Muscle layer of duodenum (tissue), 2 donors: ENCODE results near the gene AK6.

Experiments used
- H3K27ac ChIP-seq: one replicate; pipeline ENCODE4 v1.7.0; 2013; ENCODE audit warnings: mild to moderate bottlenecking, low read length
- H3K27me3 ChIP-seq: one replicate; pipeline ENCODE4 v1.7.0; 2013; ENCODE audit warnings: low read depth, mild to moderate bottlenecking, control low read depth, low read length
- H3K36me3 ChIP-seq, 2 donors: one replicate each; pipeline ENCODE4 v1.7.0; 2013; ENCODE audit warnings: low read length in 2 of 2, control low read depth in 1 of 2, mild to moderate bottlenecking in 1 of 2; ENCODE audit not compliant: insufficient read depth in 2 of 2, control insufficient read depth in 1 of 2
- H3K4me1 ChIP-seq, 2 donors: one replicate each; pipeline ENCODE4 v1.7.0; 2013; ENCODE audit warnings: low read length in 2 of 2, mild to moderate bottlenecking in 2 of 2, control low read depth in 1 of 2, moderate library complexity in 1 of 2; ENCODE audit not compliant: insufficient read depth in 2 of 2, control insufficient read depth in 1 of 2
- H3K4me3 ChIP-seq, 2 donors: one replicate each; pipeline ENCODE4 v1.7.0; 2013; ENCODE audit warnings: low read length in 2 of 2, low read depth in 1 of 2, mild to moderate bottlenecking in 1 of 2
- H3K9me3 ChIP-seq, 2 donors: one replicate each; pipeline ENCODE4 v1.7.0; 2013; ENCODE audit warnings: low read length in 2 of 2, control low read depth in 1 of 2, mild to moderate bottlenecking in 1 of 2; ENCODE audit not compliant: control insufficient read depth in 1 of 2
- donor health status: healthy.

Gene AK6

GRCh38 chr5:69369340-69370121 lies at the start of gene AK6, which contains the start of the genes RAD17 and TAF9:
AK6 (minus strand) TSS chr5:69369520; CDS start chr5:69369490, 30 bp downstream.
RAD17 (plus strand) TSS chr5:69369818; CDS start chr5:69372209, 2,391 bp downstream.
TAF9 (minus strand) TSS chr5:69369520; CDS start chr5:69365737, 3,783 bp downstream.
- H3K27me3 ChIP-seq = no peaks in the 10 kb centered on the region
- H3K9me3 ChIP-seq = no peaks in the 10 kb centered on the region
- peak within 1 kb of the TSS; percentile 96 for H3K27ac ChIP-seq
- H3K4me1 ChIP-seq = peaks cover 0 to 25% of the 10 kb centered on the region in 2 donors
- H3K4me3 ChIP-seq = peak within 1 kb of the TSS; percentile 77 to 95
- H3K36me3 ChIP-seq = peaks cover 14 to 17% of the 10 kb centered on the region in 2 donors

- no peak overlapping the region for H3K4me3 ChIP-seq
- H3K27ac ChIP-seq = no peak overlapping the region
- H3K9me3 ChIP-seq = no peaks in the 10 kb centered on the region
- H3K27me3 ChIP-seq = no peaks in the 10 kb centered on the region
- H3K4me1 ChIP-seq = no peaks in the 10 kb centered on the region
- peaks cover 0 to 6% of the 10 kb centered on the region in 2 donors for H3K36me3 ChIP-seq
Observed at GRCh38 chr5:69418554-69418953, 49.2 kb upstream of the AK6 start.

- Histone ChIP-seq H3K4me3 (no peak overlapping the region), H3K4me1 (no peaks in the 10 kb centered on the region), H3K9me3 (no peaks in the 10 kb centered on the region), H3K36me3 (peaks cover 0 to 8% of the 10 kb centered on the region in 2 donors), H3K27me3 (no peaks in the 10 kb centered on the region), H3K27ac (no peak overlapping the region)
Observed at GRCh38 chr5:69416699-69417098, 47.4 kb upstream of the AK6 start.

GRCh38 chr5:69416180-69416579 lies 46.9 kb upstream of the AK6 start:
- H3K27ac ChIP-seq = peak overlapping the region; percentile 80
- no peaks in the 10 kb centered on the region for H3K4me1 ChIP-seq
- H3K4me3 ChIP-seq = peak overlapping the region; percentile 68 to 75
- peaks cover 0 to 13% of the 10 kb centered on the region in 2 donors for H3K36me3 ChIP-seq
- no peaks in the 10 kb centered on the region for H3K9me3 ChIP-seq
- H3K27me3 ChIP-seq = no peaks in the 10 kb centered on the region

- H3K4me1 ChIP-seq = no peaks in the 10 kb centered on the region
- peaks cover 0 to 14% of the 10 kb centered on the region in 2 donors for H3K36me3 ChIP-seq
- peak overlapping the region; percentile 80 for H3K27ac ChIP-seq
- no peaks in the 10 kb centered on the region for H3K27me3 ChIP-seq
- H3K9me3 ChIP-seq = no peaks in the 10 kb centered on the region
- peak overlapping the region; percentile 68 to 75 for H3K4me3 ChIP-seq
Observed at GRCh38 chr5:69415584-69415958, 46.3 kb upstream of the AK6 start.

- H3K9me3 ChIP-seq = no peaks in the 10 kb centered on the region
- peaks cover 4 to 19% of the 10 kb centered on the region in 2 donors for H3K36me3 ChIP-seq
- H3K27me3 ChIP-seq = no peaks in the 10 kb centered on the region
- H3K27ac ChIP-seq = peak within 1 kb of the TSS; percentile 80
- H3K4me1 ChIP-seq = no peaks in the 10 kb centered on the region
- peak within 1 kb of the TSS; percentile 68 to 75 for H3K4me3 ChIP-seq
Observed at GRCh38 chr5:69414885-69415583, 45.7 kb upstream of the AK6 start, which contains the start of gene MARVELD2. MARVELD2 (plus strand) TSS chr5:69415116; CDS start chr5:69419386, 4,270 bp downstream.

- Histone ChIP-seq H3K27me3 (no peaks in the 10 kb centered on the region), H3K4me1 (no peaks in the 10 kb centered on the region), H3K36me3 (peaks cover 17 to 32% of the 10 kb centered on the region in 2 donors), H3K27ac (no peak overlapping the region), H3K4me3 (no peak overlapping the region), H3K9me3 (no peaks in the 10 kb centered on the region)
Observed at GRCh38 chr5:69404659-69405330, 35.5 kb upstream of the AK6 start.

- Histone ChIP-seq H3K36me3 (peaks cover 31 to 47% of the 10 kb centered on the region in 2 donors), H3K27me3 (no peaks in the 10 kb centered on the region), H3K9me3 (no peaks in the 10 kb centered on the region), H3K4me3 (no peak overlapping the region), H3K4me1 (no peaks in the 10 kb centered on the region), H3K27ac (no peak overlapping the region)
Observed at GRCh38 chr5:69378376-69378775, 9.1 kb upstream of the AK6 start.

GRCh38 chr5:69374911-69375446 lies 5.7 kb upstream of the AK6 start:
- H3K36me3 ChIP-seq = peaks cover 15 to 26% of the 10 kb centered on the region in 2 donors

GRCh38 chr5:69372394-69372793 lies 3.1 kb upstream of the AK6 start:
- H3K4me3 ChIP-seq = no peak overlapping the region
- H3K36me3 ChIP-seq = peaks cover 8 to 27% of the 10 kb centered on the region in 2 donors
- peaks cover 0 to 25% of the 10 kb centered on the region in 2 donors for H3K4me1 ChIP-seq
- no peaks in the 10 kb centered on the region for H3K27me3 ChIP-seq
- no peaks in the 10 kb centered on the region for H3K9me3 ChIP-seq
- no peak overlapping the region for H3K27ac ChIP-seq

More at GRCh38 chr5:69374911-69375446, 5.7 kb upstream of the AK6 start:
- H3K4me3 ChIP-seq = no peak overlapping the region
- no peaks in the 10 kb centered on the region for H3K9me3 ChIP-seq
- peaks cover 0 to 17% of the 10 kb centered on the region in 2 donors for H3K4me1 ChIP-seq
- no peaks in the 10 kb centered on the region for H3K27me3 ChIP-seq
- no peak overlapping the region for H3K27ac ChIP-seq
